Naive thymus-derived CD8-positive, alpha-beta T cell (primary cell): ENCODE results near the gene SYCP2. TPM values are rescaled to one million over a fixed set of nuclear protein-coding genes. Genes with fewer than 3 reads are reported as not detected.

Source experiments
- ATAC-seq, 2 donors: fragments of 150-1000 bp; cut with Tn5 transposase in 1 of 2; sonication (Bioruptor Pico), chemical (Tn5 transposase) in 1 of 2; 1 replicate in 1 of 2; 2 replicates in 1 of 2; pipeline ENCODE4 v1.10.0; 2021; ENCODE audit warnings: mild to moderate bottlenecking in 2 of 2, moderate library complexity in 2 of 2
- POLR2A ChIA-PET: fragments of 350-600 bp; sonication (Branson Sonifier 250); formaldehyde crosslinking; loops from one replicate; lab custom pipeline; 2021; ENCODE audit warnings: antibody characterized with exemption; lab: Charles Lee
- DNase-seq, 10 donors: peaks; one replicate each; pipeline versions ENCODE4 v3.0.0 to v3.0.0-alpha.2; 2020 to 2022
- H3K27ac Mint-ChIP-seq, 10 donors: one replicate each; pipeline ENCODE4 v1.8.0; 2020 to 2022; ENCODE audit warnings: mild to moderate bottlenecking in 10 of 10, mixed read lengths in 10 of 10, moderate library complexity in 4 of 10, inconsistent platforms in 1 of 10
- H3K27me3 Mint-ChIP-seq, 5 donors: one replicate each; pipeline ENCODE4 v1.8.0; 2021 to 2022; ENCODE audit warnings: mixed read lengths in 5 of 5
- H3K36me3 Mint-ChIP-seq, 3 donors: one replicate each; pipeline ENCODE4 v1.8.0; 2020 to 2022; ENCODE audit warnings: mixed read lengths in 3 of 3, mild to moderate bottlenecking in 2 of 3, inconsistent platforms in 1 of 3
- H3K4me1 Mint-ChIP-seq, 4 donors: one replicate each; pipeline ENCODE4 v1.8.0; 2021 to 2022; ENCODE audit warnings: mixed read lengths in 4 of 4
- H3K4me3 Mint-ChIP-seq, 10 donors: one replicate each; pipeline ENCODE4 v1.8.0; 2020 to 2022; ENCODE audit warnings: mild to moderate bottlenecking in 10 of 10, mixed read lengths in 10 of 10, moderate library complexity in 6 of 10, inconsistent platforms in 1 of 10
- H3K9me3 Mint-ChIP-seq, 9 donors: one replicate each; pipeline ENCODE4 v1.8.0; 2020 to 2022; ENCODE audit warnings: mixed read lengths in 9 of 9, mild to moderate bottlenecking in 3 of 9, inconsistent platforms in 1 of 9, moderate library complexity in 1 of 9
- polyA plus RNA-seq, 3 donors: library from polyadenylated mRNA; unstranded; fragments of 300-500 nt; fragmentation: Illumina TruSeq; gene quantifications; one replicate each; pipeline ENCODE4 v1.2.3, GENCODE V29; 2021
- total RNA-seq, 8 experiments: library from RNA in 2 of 8; stranded (reverse) in 2 of 8; gene quantifications; one replicate each; pipeline ENCODE4 v1.2.3 and lab custom pipeline; 2021 to 2026

The SYCP2 gene, protein sequence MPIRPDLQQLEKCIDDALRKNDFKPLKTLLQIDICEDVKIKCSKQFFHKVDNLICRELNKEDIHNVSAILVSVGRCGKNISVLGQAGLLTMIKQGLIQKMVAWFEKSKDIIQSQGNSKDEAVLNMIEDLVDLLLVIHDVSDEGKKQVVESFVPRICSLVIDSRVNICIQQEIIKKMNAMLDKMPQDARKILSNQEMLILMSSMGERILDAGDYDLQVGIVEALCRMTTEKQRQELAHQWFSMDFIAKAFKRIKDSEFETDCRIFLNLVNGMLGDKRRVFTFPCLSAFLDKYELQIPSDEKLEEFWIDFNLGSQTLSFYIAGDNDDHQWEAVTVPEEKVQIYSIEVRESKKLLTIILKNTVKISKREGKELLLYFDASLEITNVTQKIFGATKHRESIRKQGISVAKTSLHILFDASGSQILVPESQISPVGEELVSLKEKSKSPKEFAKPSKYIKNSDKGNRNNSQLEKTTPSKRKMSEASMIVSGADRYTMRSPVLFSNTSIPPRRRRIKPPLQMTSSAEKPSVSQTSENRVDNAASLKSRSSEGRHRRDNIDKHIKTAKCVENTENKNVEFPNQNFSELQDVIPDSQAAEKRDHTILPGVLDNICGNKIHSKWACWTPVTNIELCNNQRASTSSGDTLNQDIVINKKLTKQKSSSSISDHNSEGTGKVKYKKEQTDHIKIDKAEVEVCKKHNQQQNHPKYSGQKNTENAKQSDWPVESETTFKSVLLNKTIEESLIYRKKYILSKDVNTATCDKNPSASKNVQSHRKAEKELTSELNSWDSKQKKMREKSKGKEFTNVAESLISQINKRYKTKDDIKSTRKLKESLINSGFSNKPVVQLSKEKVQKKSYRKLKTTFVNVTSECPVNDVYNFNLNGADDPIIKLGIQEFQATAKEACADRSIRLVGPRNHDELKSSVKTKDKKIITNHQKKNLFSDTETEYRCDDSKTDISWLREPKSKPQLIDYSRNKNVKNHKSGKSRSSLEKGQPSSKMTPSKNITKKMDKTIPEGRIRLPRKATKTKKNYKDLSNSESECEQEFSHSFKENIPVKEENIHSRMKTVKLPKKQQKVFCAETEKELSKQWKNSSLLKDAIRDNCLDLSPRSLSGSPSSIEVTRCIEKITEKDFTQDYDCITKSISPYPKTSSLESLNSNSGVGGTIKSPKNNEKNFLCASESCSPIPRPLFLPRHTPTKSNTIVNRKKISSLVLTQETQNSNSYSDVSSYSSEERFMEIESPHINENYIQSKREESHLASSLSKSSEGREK (N-terminal part only)
- 1 to 10 TPM; 6.1 to 8.3 TPM for total RNA-seq
- polyA plus RNA-seq, result 1 to 10 TPM; 1.2 to 1.9 (median 1.6) TPM
- 6.1 to 30.1 (median 14.9) reads per million in 6 experiments for total RNA-seq (lab: John Stamatoyannopoulos, UW)

GRCh38 chr20:59933296-59933848, at the start of gene SYCP2:
SYCP2 (minus strand) TSS chr20:59933637; CDS start chr20:59922413, 11,224 bp downstream.
- H3K27ac Mint-ChIP-seq, result peak within 1 kb of the TSS in 8 of 10 donors; percentile 47 to 92 (median 74)
- H3K36me3 Mint-ChIP-seq, result peaks cover 0 to 2% (median 0%) of the 10 kb centered on the region in 3 donors
- H3K4me3 Mint-ChIP-seq, result peak within 1 kb of the TSS; percentile 71 to 89 (median 80)
- H3K27me3 Mint-ChIP-seq, result peaks cover 0 to 2% (median 0%) of the 10 kb centered on the region in 5 donors
- peaks cover 4 to 37% (median 24%) of the 10 kb centered on the region in 4 donors for H3K4me1 Mint-ChIP-seq
- POLR2A ChIA-PET, result no interaction called here
- ATAC-seq (peak; percentile 86 to 88), DNase-seq (peak in 9 of 10 donors; percentile 58 to 86 (median 67))
- H3K9me3 Mint-ChIP-seq, result no peaks in the 10 kb centered on the region

- Mint-ChIP-seq H3K4me1 (peaks cover 0 to 9% (median 0%) of the 10 kb centered on the region in 4 donors), H3K36me3 (peaks cover 0 to 20% (median 11%) of the 10 kb centered on the region in 3 donors), H3K9me3 (peaks cover 0 to 2% (median 0%) of the 10 kb centered on the region in 9 donors), H3K27ac (no peak overlapping the region), H3K4me3 (no peak overlapping the region), H3K27me3 (no peaks in the 10 kb centered on the region)
- ATAC-seq, result no peak
- POLR2A ChIA-PET, result interaction anchor here (0.6 kb wide), 1 partner anchor 83 kb away, joined by 3 read pairs; no protein-coding TSS in a partner anchor
- no peak for DNase-seq
Observed at GRCh38 chr20:59983076-59983475, 49.6 kb upstream of the SYCP2 start.

GRCh38 chr20:59977086-59977485, 43.6 kb upstream of the SYCP2 start:
- H3K9me3 Mint-ChIP-seq, result peaks cover 0 to 2% (median 0%) of the 10 kb centered on the region in 9 donors
- H3K4me1 Mint-ChIP-seq, result no peaks in the 10 kb centered on the region
- no peak overlapping the region for H3K4me3 Mint-ChIP-seq
- peaks cover 5 to 17% (median 15%) of the 10 kb centered on the region in 3 donors for H3K36me3 Mint-ChIP-seq
- DNase-seq (no peak), ATAC-seq (no peak)
- no peaks in the 10 kb centered on the region for H3K27me3 Mint-ChIP-seq
- POLR2A ChIA-PET, result no interaction called here
- H3K27ac Mint-ChIP-seq, result no peak overlapping the region

- POLR2A ChIA-PET, result no interaction called here
Observed at GRCh38 chr20:59976156-59976782, 42.8 kb upstream of the SYCP2 start.

GRCh38 chr20:59972037-59972801, 38.8 kb upstream of the SYCP2 start:
- peaks cover 5 to 17% (median 14%) of the 10 kb centered on the region in 3 donors for H3K36me3 Mint-ChIP-seq
- no peak overlapping the region for H3K27ac Mint-ChIP-seq
- ATAC-seq (no peak), DNase-seq (no peak)
- no peaks in the 10 kb centered on the region for H3K4me1 Mint-ChIP-seq
- POLR2A ChIA-PET, result no interaction called here
- H3K9me3 Mint-ChIP-seq, result no peaks in the 10 kb centered on the region
- H3K4me3 Mint-ChIP-seq, result no peak overlapping the region
- H3K27me3 Mint-ChIP-seq, result no peaks in the 10 kb centered on the region

More at GRCh38 chr20:59976156-59976782, 42.8 kb upstream of the SYCP2 start:
- ATAC-seq (no peak), DNase-seq (no peak)
- Mint-ChIP-seq H3K36me3 (peaks cover 5 to 17% (median 15%) of the 10 kb centered on the region in 3 donors), H3K9me3 (no peaks in the 10 kb centered on the region), H3K27ac (no peak overlapping the region), H3K27me3 (no peaks in the 10 kb centered on the region), H3K4me3 (no peak overlapping the region), H3K4me1 (no peaks in the 10 kb centered on the region)

GRCh38 chr20:59971428-59971827, 38.0 kb upstream of the SYCP2 start:
- no peak for DNase-seq
- POLR2A ChIA-PET, result no interaction called here
- Mint-ChIP-seq H3K27me3 (no peaks in the 10 kb centered on the region), H3K4me3 (no peak overlapping the region), H3K36me3 (peaks cover 5 to 15% (median 14%) of the 10 kb centered on the region in 3 donors), H3K9me3 (no peaks in the 10 kb centered on the region), H3K4me1 (no peaks in the 10 kb centered on the region), H3K27ac (no peak overlapping the region)
- no peak for ATAC-seq

- H3K4me1 Mint-ChIP-seq, result no peaks in the 10 kb centered on the region
- POLR2A ChIA-PET, result no interaction called here
- no peak for ATAC-seq
- H3K36me3 Mint-ChIP-seq, result peaks cover 0 to 6% (median 0%) of the 10 kb centered on the region in 3 donors
- DNase-seq, result no peak
- no peaks in the 10 kb centered on the region for H3K27me3 Mint-ChIP-seq
- H3K4me3 Mint-ChIP-seq, result no peak overlapping the region
- H3K9me3 Mint-ChIP-seq, result no peaks in the 10 kb centered on the region
- H3K27ac Mint-ChIP-seq, result no peak overlapping the region
Observed at GRCh38 chr20:59966428-59966827, 33.0 kb upstream of the SYCP2 start.

- Mint-ChIP-seq H3K27ac (no peak overlapping the region), H3K27me3 (no peaks in the 10 kb centered on the region), H3K9me3 (no peaks in the 10 kb centered on the region), H3K4me1 (peaks cover 0 to 2% (median 0%) of the 10 kb centered on the region in 4 donors), H3K4me3 (no peak overlapping the region), H3K36me3 (peaks cover 0 to 20% (median 16%) of the 10 kb centered on the region in 3 donors)
- DNase-seq (no peak), ATAC-seq (no peak)
- POLR2A ChIA-PET, result no interaction called here
Observed at GRCh38 chr20:59962155-59962554, 28.7 kb upstream of the SYCP2 start.

- no peaks in the 10 kb centered on the region for H3K27me3 Mint-ChIP-seq
- H3K4me3 Mint-ChIP-seq, result no peak overlapping the region
- H3K27ac Mint-ChIP-seq, result peak overlapping the region in 2 of 10 donors; percentile 18 to 80
- DNase-seq (no peak), ATAC-seq (no peak)
- H3K9me3 Mint-ChIP-seq, result no peaks in the 10 kb centered on the region
- H3K4me1 Mint-ChIP-seq, result peaks cover 0 to 2% (median 0%) of the 10 kb centered on the region in 4 donors
- H3K36me3 Mint-ChIP-seq, result peaks cover 0 to 20% (median 16%) of the 10 kb centered on the region in 3 donors
- POLR2A ChIA-PET, result no interaction called here
Observed at GRCh38 chr20:59961423-59961822, 28.0 kb upstream of the SYCP2 start.

GRCh38 chr20:59958626-59959025, 25.2 kb upstream of the SYCP2 start:
- ATAC-seq (no peak), DNase-seq (no peak)
- Mint-ChIP-seq H3K27me3 (no peaks in the 10 kb centered on the region), H3K27ac (no peak overlapping the region), H3K4me3 (no peak overlapping the region), H3K9me3 (no peaks in the 10 kb centered on the region), H3K4me1 (peaks cover 0 to 2% (median 0%) of the 10 kb centered on the region in 4 donors), H3K36me3 (peaks cover 0 to 20% (median 16%) of the 10 kb centered on the region in 3 donors)
- POLR2A ChIA-PET, result no interaction called here

- POLR2A ChIA-PET, result no interaction called here
- no peaks in the 10 kb centered on the region for H3K27me3 Mint-ChIP-seq
Observed at GRCh38 chr20:59958123-59958522, 24.7 kb upstream of the SYCP2 start, which contains the start of gene CDH26. CDH26 (plus strand) TSS chr20:59958423; CDS start chr20:59958727, 304 bp downstream.

More at GRCh38 chr20:59958123-59958522, 24.7 kb upstream of the SYCP2 start, which contains the start of gene CDH26:
- ATAC-seq (no peak), DNase-seq (no peak)
- H3K9me3 Mint-ChIP-seq, result no peaks in the 10 kb centered on the region
- H3K4me3 Mint-ChIP-seq, result no peak within 1 kb of the TSS
- H3K36me3 Mint-ChIP-seq, result peaks cover 0 to 20% (median 16%) of the 10 kb centered on the region in 3 donors
- no peak within 1 kb of the TSS for H3K27ac Mint-ChIP-seq
- H3K4me1 Mint-ChIP-seq, result peaks cover 0 to 2% (median 0%) of the 10 kb centered on the region in 4 donors
